ENCODE data around the gene EML4.

The EML4 gene

GRCh38 chr2:42137125-42137841 lies 31.9 kb upstream of the EML4 start:
- H3K4me3 Mint-ChIP-seq = no peak overlapping the region
- H3K36me3 Mint-ChIP-seq (ENCODE audit: low read depth) = no peaks in the 10 kb centered on the region
- peaks cover 2% of the 10 kb centered on the region for H3K9me3 Mint-ChIP-seq
- H3K4me1 Mint-ChIP-seq = peaks cover 80% of the 10 kb centered on the region
- H3K27me3 Mint-ChIP-seq (ENCODE audit: low read depth) = no peaks in the 10 kb centered on the region
- peak overlapping the region; percentile 86 to 96 (median 95) for H3K27ac Mint-ChIP-seq
- TF ChIP-seq CTCF (IDR thresholded peaks at IDR 0.05; ENCODE audit: unreplicated experiment in 3 of 3) = no peak

- H3K27me3 Mint-ChIP-seq (ENCODE audit: low read depth) = no peaks in the 10 kb centered on the region
- peaks cover 80% of the 10 kb centered on the region for H3K4me1 Mint-ChIP-seq
- peaks cover 2% of the 10 kb centered on the region for H3K9me3 Mint-ChIP-seq
- H3K27ac Mint-ChIP-seq = peak overlapping the region; percentile 95 to 100 (median 96)
- H3K4me3 Mint-ChIP-seq = peak overlapping the region in 2 of 3 experiments; percentile 50 to 53
- H3K36me3 Mint-ChIP-seq (ENCODE audit: low read depth) = no peaks in the 10 kb centered on the region
- no peak for TF ChIP-seq CTCF (IDR thresholded peaks at IDR 0.05; ENCODE audit: unreplicated experiment in 3 of 3)
Observed at GRCh38 chr2:42138163-42139015, 30.8 kb upstream of the EML4 start.

GRCh38 chr2:42139101-42139500 lies 30.1 kb upstream of the EML4 start:
- no peak for TF ChIP-seq CTCF (IDR thresholded peaks at IDR 0.05; ENCODE audit: unreplicated experiment in 3 of 3)
- Mint-ChIP-seq H3K4me3 (peak overlapping the region in 1 of 3 experiments; percentile 53), H3K9me3 (peaks cover 2% of the 10 kb centered on the region), H3K36me3 (ENCODE audit: low read depth) (no peaks in the 10 kb centered on the region), H3K27ac (peak overlapping the region; percentile 95 to 100 (median 96)), H3K4me1 (peaks cover 79% of the 10 kb centered on the region), H3K27me3 (ENCODE audit: low read depth) (no peaks in the 10 kb centered on the region)

- Mint-ChIP-seq H3K27ac (peak overlapping the region; percentile 96 to 100 (median 98)), H3K4me1 (peaks cover 73% of the 10 kb centered on the region), H3K4me3 (no peak overlapping the region), H3K9me3 (peaks cover 2% of the 10 kb centered on the region), H3K36me3 (ENCODE audit: low read depth) (no peaks in the 10 kb centered on the region), H3K27me3 (ENCODE audit: low read depth) (no peaks in the 10 kb centered on the region)
- no peak for TF ChIP-seq CTCF (IDR thresholded peaks at IDR 0.05; ENCODE audit: unreplicated experiment in 3 of 3)
Observed at GRCh38 chr2:42140496-42140895, 28.7 kb upstream of the EML4 start.

GRCh38 chr2:42141687-42142546 lies 27.2 kb upstream of the EML4 start:
- Mint-ChIP-seq H3K36me3 (ENCODE audit: low read depth) (no peaks in the 10 kb centered on the region), H3K9me3 (peaks cover 2% of the 10 kb centered on the region), H3K4me3 (peak overlapping the region; percentile 38 to 68 (median 62)), H3K27ac (peak overlapping the region; percentile 96 to 100 (median 98)), H3K4me1 (peaks cover 67% of the 10 kb centered on the region), H3K27me3 (ENCODE audit: low read depth) (no peaks in the 10 kb centered on the region)
- TF ChIP-seq CTCF (IDR thresholded peaks at IDR 0.05; ENCODE audit: unreplicated experiment in 3 of 3) = no peak

Data from nephron (organoid).